Measurements from ENCODE around the gene NRP2. TPM values are rescaled to one million over a fixed set of nuclear protein-coding genes. Genes with fewer than 3 reads are reported as not detected.

Gene NRP2
- total RNA-seq, 2 donors from 2014 or later: 69.7 to 92.4 TPM

- no peak overlapping the region for H3K4me3 Mint-ChIP-seq
- H3K4me1 Mint-ChIP-seq: peaks cover 26% of the 10 kb centered on the region
- H3K9me3 Mint-ChIP-seq: no peaks in the 10 kb centered on the region
- no peak overlapping the region for H3K27ac Mint-ChIP-seq
- Histone ChIP-seq H3K9ac (ENCODE audit: extremely low read depth, low read length, poor library complexity, severe bottlenecking) (no peak overlapping the region), H3K9me3 (ENCODE audit: control insufficient read depth, low read length) (no peaks in the 10 kb centered on the region), H3K4me1 (ENCODE audit: control insufficient read depth, insufficient read depth, low read length) (peaks cover 14% of the 10 kb centered on the region), H3K27me3 (ENCODE audit: control insufficient read depth, insufficient read depth, low read length, poor library complexity, severe bottlenecking) (no peaks in the 10 kb centered on the region), H3K36me3 (ENCODE audit: control insufficient read depth, insufficient read depth, low read length) (peaks cover 48% of the 10 kb centered on the region), H3K27ac (ENCODE audit: low read depth, low read length) (no peak overlapping the region), H3K4me3 (ENCODE audit: low read length) (no peak overlapping the region)
- TF ChIP-seq, protein P1, sequence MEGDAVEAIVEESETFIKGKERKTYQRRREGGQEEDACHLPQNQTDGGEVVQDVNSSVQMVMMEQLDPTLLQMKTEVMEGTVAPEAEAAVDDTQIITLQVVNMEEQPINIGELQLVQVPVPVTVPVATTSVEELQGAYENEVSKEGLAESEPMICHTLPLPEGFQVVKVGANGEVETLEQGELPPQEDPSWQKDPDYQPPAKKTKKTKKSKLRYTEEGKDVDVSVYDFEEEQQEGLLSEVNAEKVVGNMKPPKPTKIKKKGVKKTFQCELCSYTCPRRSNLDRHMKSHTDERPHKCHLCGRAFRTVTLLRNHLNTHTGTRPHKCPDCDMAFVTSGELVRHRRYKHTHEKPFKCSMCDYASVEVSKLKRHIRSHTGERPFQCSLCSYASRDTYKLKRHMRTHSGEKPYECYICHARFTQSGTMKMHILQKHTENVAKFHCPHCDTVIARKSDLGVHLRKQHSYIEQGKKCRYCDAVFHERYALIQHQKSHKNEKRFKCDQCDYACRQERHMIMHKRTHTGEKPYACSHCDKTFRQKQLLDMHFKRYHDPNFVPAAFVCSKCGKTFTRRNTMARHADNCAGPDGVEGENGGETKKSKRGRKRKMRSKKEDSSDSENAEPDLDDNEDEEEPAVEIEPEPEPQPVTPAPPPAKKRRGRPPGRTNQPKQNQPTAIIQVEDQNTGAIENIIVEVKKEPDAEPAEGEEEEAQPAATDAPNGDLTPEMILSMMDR (conservative IDR thresholded peaks at IDR 0.05): no peak
- H3K36me3 Mint-ChIP-seq (ENCODE audit: low read depth): peaks cover 25% of the 10 kb centered on the region
- no peaks in the 10 kb centered on the region for H3K27me3 Mint-ChIP-seq (ENCODE audit: insufficient read depth)
- DNase-seq: no peak
- 90 to 92% methylated on average over 8 to 10 of the region's 10 CpGs for WGBS, 2 experiments (ENCODE audit: insufficient coverage in 1 of 2, insufficient read length in 1 of 2)
Observed at GRCh38 chr2:205771031-205771430, 88.7 kb downstream of the NRP2 start.

GRCh38 chr2:205771666-205772065 is 89.4 kb downstream of the NRP2 start:
- Histone ChIP-seq H3K4me1 (ENCODE audit: control insufficient read depth, insufficient read depth, low read length) (peaks cover 14% of the 10 kb centered on the region), H3K4me3 (ENCODE audit: low read length) (no peak overlapping the region), H3K27me3 (ENCODE audit: control insufficient read depth, insufficient read depth, low read length, poor library complexity, severe bottlenecking) (no peaks in the 10 kb centered on the region), H3K9me3 (ENCODE audit: control insufficient read depth, low read length) (no peaks in the 10 kb centered on the region), H3K9ac (ENCODE audit: extremely low read depth, low read length, poor library complexity, severe bottlenecking) (no peak overlapping the region), H3K36me3 (ENCODE audit: control insufficient read depth, insufficient read depth, low read length) (peaks cover 42% of the 10 kb centered on the region), H3K27ac (ENCODE audit: low read depth, low read length) (no peak overlapping the region)
- DNase-seq: no peak
- peaks cover 28% of the 10 kb centered on the region for H3K36me3 Mint-ChIP-seq (ENCODE audit: low read depth)
- H3K9me3 Mint-ChIP-seq: no peaks in the 10 kb centered on the region
- H3K4me1 Mint-ChIP-seq: peaks cover 26% of the 10 kb centered on the region
- TF ChIP-seq, protein P1 (conservative IDR thresholded peaks at IDR 0.05): no peak
- WGBS, 2 experiments (ENCODE audit: insufficient coverage in 1 of 2, insufficient read length in 1 of 2): 85 to 100% methylated on average over 2 of the region's 2 CpGs
- no peak overlapping the region for H3K27ac Mint-ChIP-seq
- H3K4me3 Mint-ChIP-seq: no peak overlapping the region
- no peaks in the 10 kb centered on the region for H3K27me3 Mint-ChIP-seq (ENCODE audit: insufficient read depth)

DNA sequence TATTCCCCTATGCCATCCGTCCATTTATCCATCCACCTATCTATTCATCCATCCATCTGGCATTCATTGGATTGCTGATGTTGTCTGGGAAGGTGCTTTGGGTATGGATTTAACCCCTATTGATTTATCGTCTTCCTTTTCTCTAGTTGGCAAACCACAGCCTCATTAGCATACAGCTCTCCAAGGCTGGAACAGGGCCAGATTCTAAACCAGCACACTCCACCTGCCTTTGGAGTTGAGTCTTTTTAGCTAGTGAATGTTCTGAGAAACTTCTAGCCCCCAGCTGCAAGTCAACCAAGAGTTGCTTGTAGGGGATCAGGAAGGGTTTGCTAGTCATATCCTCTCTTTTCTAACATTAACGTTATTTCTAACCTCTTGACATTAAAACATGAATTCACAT is 90.7 kb downstream of the NRP2 start:
- Histone ChIP-seq H3K27me3 (ENCODE audit: control insufficient read depth, insufficient read depth, low read length, poor library complexity, severe bottlenecking) (no peaks in the 10 kb centered on the region), H3K27ac (ENCODE audit: low read depth, low read length) (no peak overlapping the region), H3K9ac (ENCODE audit: extremely low read depth, low read length, poor library complexity, severe bottlenecking) (no peak overlapping the region), H3K4me3 (ENCODE audit: low read length) (no peak overlapping the region), H3K9me3 (ENCODE audit: control insufficient read depth, low read length) (no peaks in the 10 kb centered on the region), H3K36me3 (ENCODE audit: control insufficient read depth, insufficient read depth, low read length) (peaks cover 31% of the 10 kb centered on the region), H3K4me1 (ENCODE audit: control insufficient read depth, insufficient read depth, low read length) (peaks cover 14% of the 10 kb centered on the region)
- Mint-ChIP-seq H3K27ac (no peak overlapping the region), H3K4me3 (no peak overlapping the region), H3K9me3 (no peaks in the 10 kb centered on the region), H3K27me3 (ENCODE audit: insufficient read depth) (no peaks in the 10 kb centered on the region), H3K36me3 (ENCODE audit: low read depth) (peaks cover 20% of the 10 kb centered on the region), H3K4me1 (peaks cover 22% of the 10 kb centered on the region)
- no peak for DNase-seq
- TF ChIP-seq, protein P1 (conservative IDR thresholded peaks at IDR 0.05): no peak
- 89 to 100% methylated on average over 1 to 3 of the region's 3 CpGs for WGBS, 2 experiments (ENCODE audit: insufficient coverage in 1 of 2, insufficient read length in 1 of 2)

Data from endodermal cell (in vitro differentiated cells).